ENCODE data around the gene TLL2. TPM values are rescaled to one million over a fixed set of nuclear protein-coding genes. Genes with fewer than 3 reads are reported as not detected.

Gene TLL2
- total RNA-seq, 1 donor from 2014 or later: 0.25 TPM

- Histone ChIP-seq H3K27me3 (no peaks in the 10 kb centered on the region), H3K36me3 (no peaks in the 10 kb centered on the region), H3K9me3 (no peaks in the 10 kb centered on the region), H3K4me1 (no peaks in the 10 kb centered on the region), H3K27ac (no peak overlapping the region), H3K4me3 (no peak overlapping the region)
- DNase-seq (ENCODE audit: extremely low spot score in 2 of 2): no peak
- intact Hi-C loops (cut with DNase I): no loop called here
- TF ChIP-seq POLR2A (IDR thresholded peaks at IDR 0.05): no peak
- TF ChIP-seq POLR2AphosphoS5 (IDR thresholded peaks at IDR 0.05; ENCODE audit: insufficient read depth in 1 of 2, low read depth in 1 of 2): no peak
- no peak for TF ChIP-seq CTCF (IDR thresholded peaks at IDR 0.05)
These were observed 65.2 kb downstream of the TLL2 start for GRCh38 chr10:96448558-96448957.

- no peak overlapping the region for H3K27ac ChIP-seq
- H3K4me3 ChIP-seq: no peak overlapping the region
- no peaks in the 10 kb centered on the region for H3K27me3 ChIP-seq
- no peaks in the 10 kb centered on the region for H3K4me1 ChIP-seq
- no peak for DNase-seq (ENCODE audit: extremely low spot score in 2 of 2)
- no peaks in the 10 kb centered on the region for H3K9me3 ChIP-seq
- intact Hi-C loops (cut with DNase I): no loop called here
- TF ChIP-seq POLR2A (IDR thresholded peaks at IDR 0.05) (no peak), CTCF (IDR thresholded peaks at IDR 0.05) (no peak), POLR2AphosphoS5 (IDR thresholded peaks at IDR 0.05; ENCODE audit: insufficient read depth in 1 of 2, low read depth in 1 of 2) (no peak)
- no peaks in the 10 kb centered on the region for H3K36me3 ChIP-seq
These were observed 65.7 kb downstream of the TLL2 start for GRCh38 chr10:96448021-96448457.

GRCh38 chr10:96446966-96447596 is 66.6 kb downstream of the TLL2 start:
- Histone ChIP-seq H3K27ac (no peak overlapping the region), H3K27me3 (no peaks in the 10 kb centered on the region), H3K4me1 (no peaks in the 10 kb centered on the region), H3K9me3 (no peaks in the 10 kb centered on the region), H3K4me3 (no peak overlapping the region), H3K36me3 (no peaks in the 10 kb centered on the region)
- no peak for TF ChIP-seq POLR2A (IDR thresholded peaks at IDR 0.05)
- no peak for TF ChIP-seq CTCF (IDR thresholded peaks at IDR 0.05)
- no peak for TF ChIP-seq POLR2AphosphoS5 (IDR thresholded peaks at IDR 0.05; ENCODE audit: insufficient read depth in 1 of 2, low read depth in 1 of 2)
- no peak for DNase-seq (ENCODE audit: extremely low spot score in 2 of 2)
- intact Hi-C loops (cut with DNase I): no loop called here

- H3K36me3 ChIP-seq: no peaks in the 10 kb centered on the region
- no peak overlapping the region for H3K27ac ChIP-seq
- no peaks in the 10 kb centered on the region for H3K4me1 ChIP-seq
- no peaks in the 10 kb centered on the region for H3K9me3 ChIP-seq
- no peak for DNase-seq (ENCODE audit: extremely low spot score in 2 of 2)
- intact Hi-C loops (cut with DNase I): no loop called here
- H3K4me3 ChIP-seq: no peak overlapping the region
- TF ChIP-seq POLR2AphosphoS5 (IDR thresholded peaks at IDR 0.05; ENCODE audit: insufficient read depth in 1 of 2, low read depth in 1 of 2) (no peak), CTCF (IDR thresholded peaks at IDR 0.05) (no peak), POLR2A (IDR thresholded peaks at IDR 0.05) (no peak)
- no peaks in the 10 kb centered on the region for H3K27me3 ChIP-seq
These were observed 71.6 kb downstream of the TLL2 start for GRCh38 chr10:96441987-96442643.

- no peaks in the 10 kb centered on the region for H3K27me3 ChIP-seq
- TF ChIP-seq POLR2A (IDR thresholded peaks at IDR 0.05) (no peak), POLR2AphosphoS5 (IDR thresholded peaks at IDR 0.05; ENCODE audit: insufficient read depth in 1 of 2, low read depth in 1 of 2) (no peak), CTCF (IDR thresholded peaks at IDR 0.05) (no peak)
- H3K4me3 ChIP-seq: no peak overlapping the region
- H3K36me3 ChIP-seq: no peaks in the 10 kb centered on the region
- intact Hi-C loops (cut with DNase I): no loop called here
- DNase-seq (ENCODE audit: extremely low spot score in 2 of 2): no peak
- no peaks in the 10 kb centered on the region for H3K4me1 ChIP-seq
- no peak overlapping the region for H3K27ac ChIP-seq
- no peaks in the 10 kb centered on the region for H3K9me3 ChIP-seq
These were observed 72.3 kb downstream of the TLL2 start for GRCh38 chr10:96441322-96441885.
